Cardiac muscle cell (in vitro differentiated cells and primary cell): ENCODE measurements around the gene TRIM54. TPM values are rescaled to one million over a fixed set of nuclear protein-coding genes. Genes with fewer than 3 reads are reported as not detected.
A peak's percentile ranks its signal among the peaks of the same experiment; 100 is the strongest.

Experiments
- DNase-seq, 2 donors: peaks; one replicate each; pipeline versions ENCODE4 v3.0.0 to v3.0.0-alpha.2; 2010 to 2017; ENCODE audit warnings: low read depth in 1 of 2, low spot score in 1 of 2
- H3K27ac ChIP-seq: fragments of 200-600 bp; sonication (generic); 2 replicates; pipeline ENCODE4 v1.5.1; 2016
- H3K27me3 ChIP-seq: fragments of 200-600 bp; sonication (generic); 2 replicates; pipeline ENCODE4 v1.6.0; 2016; ENCODE audit warnings: control low read depth
- H3K36me3 ChIP-seq: fragments of 200-600 bp; sonication (generic); 2 replicates; pipeline ENCODE4 v1.5.1; 2016; ENCODE audit warnings: control low read depth
- H3K4me1 ChIP-seq: fragments of 200-600 bp; sonication (generic); 2 replicates; pipeline ENCODE4 v1.8.1; 2017; ENCODE audit warnings: low read depth, mild to moderate bottlenecking, mixed run types
- H3K4me3 ChIP-seq: fragments of 200-600 bp; sonication (generic); 2 replicates; pipeline ENCODE4 v1.5.1; 2016; ENCODE audit warnings: mild to moderate bottlenecking
- H3K9me3 ChIP-seq: fragments of 200-600 bp; sonication (generic); 2 replicates; pipeline ENCODE4 v1.5.1; 2017; ENCODE audit warnings: low read depth, mild to moderate bottlenecking, control low read depth
- polyA plus RNA-seq: library from polyadenylated mRNA; unstranded; fragments of >200 nt; fragmentation: Nextera tagmentation; extraction: Ambion mirVana; gene quantifications from 2 replicates; pipeline ENCODE4 v1.2.1, GENCODE V29; 2016
- total RNA-seq: library from RNA; depleted of rRNA; stranded (reverse); fragments of >200 nt; gene quantifications from 2 replicates; pipeline ENCODE4 v1.2.3, GENCODE V29; 2016
- TF ChIP-seq, protein P1 (sequence below): IDR thresholded peaks from 2 replicates; pipeline ENCODE4 v1.5.1; 2012; ENCODE audit warnings: low read depth, mild to moderate bottlenecking, low read length

TRIM54 gene
- total and polyA plus RNA-seq, 2 experiments from 2014 or later, result 46.7 to 65.9 TPM

GRCh38 chr2:27250652-27251379, 31.4 kb upstream of the TRIM54 start:
- Histone ChIP-seq H3K4me1 (peaks cover 14% of the 10 kb centered on the region), H3K27me3 (no peaks in the 10 kb centered on the region), H3K27ac (peak overlapping the region; percentile 61), H3K9me3 (no peaks in the 10 kb centered on the region), H3K36me3 (peaks cover 5% of the 10 kb centered on the region), H3K4me3 (no peak overlapping the region)
- TF ChIP-seq, protein P1, sequence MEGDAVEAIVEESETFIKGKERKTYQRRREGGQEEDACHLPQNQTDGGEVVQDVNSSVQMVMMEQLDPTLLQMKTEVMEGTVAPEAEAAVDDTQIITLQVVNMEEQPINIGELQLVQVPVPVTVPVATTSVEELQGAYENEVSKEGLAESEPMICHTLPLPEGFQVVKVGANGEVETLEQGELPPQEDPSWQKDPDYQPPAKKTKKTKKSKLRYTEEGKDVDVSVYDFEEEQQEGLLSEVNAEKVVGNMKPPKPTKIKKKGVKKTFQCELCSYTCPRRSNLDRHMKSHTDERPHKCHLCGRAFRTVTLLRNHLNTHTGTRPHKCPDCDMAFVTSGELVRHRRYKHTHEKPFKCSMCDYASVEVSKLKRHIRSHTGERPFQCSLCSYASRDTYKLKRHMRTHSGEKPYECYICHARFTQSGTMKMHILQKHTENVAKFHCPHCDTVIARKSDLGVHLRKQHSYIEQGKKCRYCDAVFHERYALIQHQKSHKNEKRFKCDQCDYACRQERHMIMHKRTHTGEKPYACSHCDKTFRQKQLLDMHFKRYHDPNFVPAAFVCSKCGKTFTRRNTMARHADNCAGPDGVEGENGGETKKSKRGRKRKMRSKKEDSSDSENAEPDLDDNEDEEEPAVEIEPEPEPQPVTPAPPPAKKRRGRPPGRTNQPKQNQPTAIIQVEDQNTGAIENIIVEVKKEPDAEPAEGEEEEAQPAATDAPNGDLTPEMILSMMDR, result no peak
- DNase-seq, result no peak

DNA sequence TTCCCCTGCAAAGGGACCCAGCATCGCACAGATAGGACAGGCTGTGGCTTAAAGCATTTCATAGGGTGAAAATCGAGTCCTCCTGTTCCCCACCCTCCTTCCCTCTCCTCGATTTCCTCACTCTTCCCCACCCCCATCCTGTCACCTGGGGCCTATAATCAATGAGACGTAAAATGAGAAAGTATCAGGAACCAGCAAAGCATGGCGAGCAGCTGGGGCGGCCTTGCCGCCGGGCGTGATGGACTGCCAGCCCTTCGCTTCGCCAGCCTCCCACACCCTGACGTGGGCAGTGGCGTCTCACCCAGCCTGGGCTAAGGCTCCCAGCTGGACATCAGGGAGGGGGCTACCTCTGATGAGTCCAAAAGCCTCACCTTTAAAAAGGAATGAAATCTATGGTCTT, 30.5 kb upstream of the TRIM54 start:
- TF ChIP-seq, protein P1, result no peak
- DNase-seq, result no peak
- no peak overlapping the region for H3K27ac ChIP-seq
- peaks cover 14% of the 10 kb centered on the region for H3K4me1 ChIP-seq
- H3K36me3 ChIP-seq, result peaks cover 12% of the 10 kb centered on the region
- no peaks in the 10 kb centered on the region for H3K27me3 ChIP-seq
- no peaks in the 10 kb centered on the region for H3K9me3 ChIP-seq
- H3K4me3 ChIP-seq, result no peak overlapping the region

- Histone ChIP-seq H3K4me3 (no peak overlapping the region), H3K27ac (peak overlapping the region; percentile 6), H3K4me1 (peaks cover 14% of the 10 kb centered on the region), H3K27me3 (no peaks in the 10 kb centered on the region), H3K9me3 (no peaks in the 10 kb centered on the region), H3K36me3 (peaks cover 22% of the 10 kb centered on the region)
- TF ChIP-seq, protein P1, result no peak
- peak in 1 of 2 donors; percentile 38 for DNase-seq
Measured at GRCh38 chr2:27255187-27255586, 27.0 kb upstream of the TRIM54 start.

DNA sequence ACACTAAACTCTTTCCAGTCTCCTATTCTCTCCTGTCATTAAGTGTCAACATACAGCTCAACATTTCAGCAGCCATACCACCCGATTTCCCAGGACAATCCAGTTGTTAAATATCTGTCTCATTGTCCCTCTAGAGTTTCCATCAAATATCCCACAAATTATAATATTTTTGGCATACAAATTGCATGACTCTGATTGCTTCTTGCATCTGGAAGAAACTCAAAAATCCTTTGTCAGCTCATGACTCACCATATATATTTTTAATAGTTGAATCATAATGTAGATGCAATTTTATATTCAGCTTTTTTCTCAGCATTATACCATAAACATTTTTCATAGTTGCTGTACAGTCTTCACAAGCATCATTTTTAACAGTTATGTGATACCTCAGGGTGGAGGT, 26.6 kb upstream of the TRIM54 start:
- peaks cover 15% of the 10 kb centered on the region for H3K4me1 ChIP-seq
- TF ChIP-seq, protein P1, result no peak
- H3K4me3 ChIP-seq, result no peak overlapping the region
- peak overlapping the region; percentile 6 for H3K27ac ChIP-seq
- H3K27me3 ChIP-seq, result no peaks in the 10 kb centered on the region
- H3K9me3 ChIP-seq, result no peaks in the 10 kb centered on the region
- peak in 1 of 2 donors; percentile 34 for DNase-seq
- peaks cover 22% of the 10 kb centered on the region for H3K36me3 ChIP-seq

DNA sequence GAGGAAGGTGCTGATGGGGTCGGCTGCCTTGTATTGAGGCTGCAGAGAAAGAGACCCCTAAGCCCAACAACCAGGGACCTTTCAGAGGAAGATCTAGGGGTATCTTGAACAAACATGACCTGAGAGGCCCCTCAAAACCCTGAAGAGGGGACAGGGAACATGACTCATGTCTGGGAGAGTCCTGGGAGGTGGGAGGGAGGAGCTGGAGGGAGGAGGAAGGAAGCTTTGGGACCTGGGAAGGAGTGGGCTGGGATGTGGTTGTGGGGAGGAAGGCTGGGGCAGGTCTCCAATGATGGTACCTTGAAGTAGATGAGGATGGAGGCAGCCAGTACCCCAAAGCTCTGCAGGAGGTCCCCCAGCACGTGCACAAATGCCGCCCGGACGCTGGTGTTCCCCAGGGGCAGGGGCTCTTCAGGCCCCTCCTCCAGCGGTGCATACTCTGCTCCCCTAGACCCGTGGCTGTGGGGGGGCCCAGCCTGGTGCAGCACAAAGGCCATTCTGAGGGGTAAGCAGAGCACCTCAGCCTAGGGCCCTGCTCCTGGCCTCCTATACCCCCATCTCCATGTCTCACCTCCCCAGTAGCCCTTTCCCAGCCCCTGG, 25.3 kb upstream of the TRIM54 start:
- H3K27ac ChIP-seq, result no peak overlapping the region
- TF ChIP-seq, protein P1, result no peak
- H3K9me3 ChIP-seq, result no peaks in the 10 kb centered on the region
- no peak for DNase-seq
- H3K4me3 ChIP-seq, result no peak overlapping the region
- peaks cover 19% of the 10 kb centered on the region for H3K4me1 ChIP-seq
- peaks cover 22% of the 10 kb centered on the region for H3K36me3 ChIP-seq
- no peaks in the 10 kb centered on the region for H3K27me3 ChIP-seq
